Measurements from ENCODE around the gene ZNF107.

ZNF107 gene

GRCh38 chr7:64630496-64630895 lies 35.4 kb upstream of the ZNF107 start:
- peak; percentile 27 for DNase-seq (ENCODE audit: extremely low spot score)
- ChIA-PET CTCF (interaction anchor here (0.6 to 0.7 kb wide), 2 partner anchors 39 to 1821 kb away, joined by 3 to 4 read pairs; no protein-coding TSS in a partner anchor), POLR2A (interaction anchor here (0.9 kb wide), 1 partner anchor 164 kb away, joined by 3 read pairs; the partner anchor contains the start of gene ZNF138)
- TF ChIP-seq HDGF (IDR thresholded peaks at IDR 0.05; ENCODE audit: borderline replicate concordance) (no peak), TARDBP (IDR thresholded peaks at IDR 0.05) (no peak), FOXM1 (IDR thresholded peaks at IDR 0.05; ENCODE audit: borderline replicate concordance) (no peak), ELF4 (IDR thresholded peaks at IDR 0.05) (no peak), ZNF384 (IDR thresholded peaks at IDR 0.05) (no peak), NFRKB (IDR thresholded peaks at IDR 0.05) (no peak), CTBP1 (IDR thresholded peaks at IDR 0.05; ENCODE audit: borderline replicate concordance) (no peak), FOXA1 (IDR thresholded peaks at IDR 0.05) (no peak), BHLHE40 (IDR thresholded peaks at IDR 0.05; ENCODE audit: borderline replicate concordance) (no peak)

- POLR2A ChIA-PET: no interaction called here
- no peak for DNase-seq (ENCODE audit: extremely low spot score)
- CTCF ChIA-PET: no interaction called here
- TF ChIP-seq CTBP1 (IDR thresholded peaks at IDR 0.05; ENCODE audit: borderline replicate concordance) (no peak), FOXM1 (IDR thresholded peaks at IDR 0.05; ENCODE audit: borderline replicate concordance) (no peak), SUZ12 (IDR thresholded peaks at IDR 0.05) (no peak), FOXK2 (IDR thresholded peaks at IDR 0.05) (no peak), HDGF (IDR thresholded peaks at IDR 0.05; ENCODE audit: borderline replicate concordance) (no peak), ELF4 (IDR thresholded peaks at IDR 0.05) (no peak), SP1 (IDR thresholded peaks at IDR 0.05) (no peak), NFRKB (IDR thresholded peaks at IDR 0.05) (no peak)
Observed at GRCh38 chr7:64632029-64632428, 33.9 kb upstream of the ZNF107 start.

- TF ChIP-seq FOXM1 (IDR thresholded peaks at IDR 0.05; ENCODE audit: borderline replicate concordance) (no peak), HDGF (IDR thresholded peaks at IDR 0.05; ENCODE audit: borderline replicate concordance) (no peak), ELF4 (IDR thresholded peaks at IDR 0.05) (no peak), SP1 (IDR thresholded peaks at IDR 0.05) (no peak), TARDBP (IDR thresholded peaks at IDR 0.05) (no peak), FOXA1 (IDR thresholded peaks at IDR 0.05) (no peak), L3MBTL2 (conservative IDR thresholded peaks at IDR 0.05) (no peak), ARNT (IDR thresholded peaks at IDR 0.05) (no peak), CTBP1 (IDR thresholded peaks at IDR 0.05; ENCODE audit: borderline replicate concordance) (no peak), NFRKB (IDR thresholded peaks at IDR 0.05) (no peak), LEF1 (IDR thresholded peaks at IDR 0.05; ENCODE audit: borderline replicate concordance) (no peak), FOXK2 (IDR thresholded peaks at IDR 0.05) (no peak), PKNOX1 (IDR thresholded peaks at IDR 0.05) (no peak), SUZ12 (IDR thresholded peaks at IDR 0.05) (no peak), BHLHE40 (IDR thresholded peaks at IDR 0.05; ENCODE audit: borderline replicate concordance) (no peak), ZNF384 (IDR thresholded peaks at IDR 0.05) (no peak)
- no peak for DNase-seq (ENCODE audit: extremely low spot score)
- ChIA-PET POLR2A (no interaction called here), CTCF (no interaction called here)
Observed at GRCh38 chr7:64633401-64633800, 32.5 kb upstream of the ZNF107 start.

GRCh38 chr7:64634406-64635062 lies 31.4 kb upstream of the ZNF107 start:
- POLR2A ChIA-PET: no interaction called here
- TF ChIP-seq SP1 (IDR thresholded peaks at IDR 0.05): no peak
- TF ChIP-seq ZNF384 (IDR thresholded peaks at IDR 0.05): no peak
- TF ChIP-seq BHLHE40 (IDR thresholded peaks at IDR 0.05; ENCODE audit: borderline replicate concordance): no peak
- TF ChIP-seq FOXM1 (IDR thresholded peaks at IDR 0.05; ENCODE audit: borderline replicate concordance): no peak
- TF ChIP-seq ARNT (IDR thresholded peaks at IDR 0.05): no peak
- TF ChIP-seq TARDBP (IDR thresholded peaks at IDR 0.05): no peak
- no peak for TF ChIP-seq PKNOX1 (IDR thresholded peaks at IDR 0.05)
- no peak for TF ChIP-seq SUZ12 (IDR thresholded peaks at IDR 0.05)
- TF ChIP-seq LEF1 (IDR thresholded peaks at IDR 0.05; ENCODE audit: borderline replicate concordance): no peak
- no peak for TF ChIP-seq L3MBTL2 (conservative IDR thresholded peaks at IDR 0.05)
- no peak for TF ChIP-seq FOXA1 (IDR thresholded peaks at IDR 0.05)
- no peak for TF ChIP-seq ELF4 (IDR thresholded peaks at IDR 0.05)
- TF ChIP-seq FOXK2 (IDR thresholded peaks at IDR 0.05): no peak
- TF ChIP-seq NFRKB (IDR thresholded peaks at IDR 0.05): no peak
- no peak for TF ChIP-seq CTBP1 (IDR thresholded peaks at IDR 0.05; ENCODE audit: borderline replicate concordance)
- no peak for TF ChIP-seq HDGF (IDR thresholded peaks at IDR 0.05; ENCODE audit: borderline replicate concordance)
- DNase-seq (ENCODE audit: extremely low spot score): no peak
- CTCF ChIA-PET: no interaction called here

GRCh38 chr7:64636386-64636785 lies 29.5 kb upstream of the ZNF107 start:
- no peak for TF ChIP-seq TARDBP (IDR thresholded peaks at IDR 0.05)
- no peak for TF ChIP-seq FOXM1 (IDR thresholded peaks at IDR 0.05; ENCODE audit: borderline replicate concordance)
- TF ChIP-seq PKNOX1 (IDR thresholded peaks at IDR 0.05): no peak
- TF ChIP-seq CTBP1 (IDR thresholded peaks at IDR 0.05; ENCODE audit: borderline replicate concordance): no peak
- TF ChIP-seq HDGF (IDR thresholded peaks at IDR 0.05; ENCODE audit: borderline replicate concordance): no peak
- TF ChIP-seq NFRKB (IDR thresholded peaks at IDR 0.05): no peak
- DNase-seq (ENCODE audit: extremely low spot score): no peak
- CTCF ChIA-PET: no interaction called here
- POLR2A ChIA-PET: no interaction called here
